DND-41 (cell line): Measurements from ENCODE around the gene MED12L.

Experiments used
- ATAC-seq: fragments of 200-7000 bp; cut with Tn5 transposase; 3 replicates; pipeline ENCODE4 v1.9.1; 2021; ENCODE audit warnings: low read depth; ENCODE audit not compliant: insufficient read depth
- DNase-seq: peaks from one replicate; pipeline ENCODE4 v3.0.0-alpha.2; 2020
- H2AFZ ChIP-seq: 2 replicates; pipeline ENCODE4 v1.6.0; 2012; ENCODE audit warnings: low read depth, low read length
- H3K27ac ChIP-seq: 2 replicates; pipeline ENCODE4 v1.5.1; 2012; ENCODE audit warnings: low read length, inconsistent platforms
- H3K27me3 ChIP-seq: fragments of 200-600 bp; sonication (generic); 2 replicates; pipeline ENCODE4 v1.6.0; 2012; ENCODE audit warnings: low read length, mild to moderate bottlenecking, inconsistent platforms; ENCODE audit not compliant: insufficient read depth, poor library complexity
- H3K36me3 ChIP-seq: 2 replicates; pipeline ENCODE4 v1.5.1; 2012; ENCODE audit warnings: low read length, inconsistent platforms; ENCODE audit not compliant: insufficient read depth
- H3K4me1 ChIP-seq: 2 replicates; pipeline ENCODE4 v1.5.1; 2012; ENCODE audit warnings: mild to moderate bottlenecking, low read length; ENCODE audit not compliant: insufficient read depth
- H3K4me2 ChIP-seq: 2 replicates; pipeline ENCODE4 v1.6.0; 2012; ENCODE audit warnings: mild to moderate bottlenecking, moderate library complexity, low read length, inconsistent platforms; ENCODE audit not compliant: insufficient read depth
- H3K4me3 ChIP-seq, 2 experiments: fragments of 200-600 bp in 1 of 2; shearing (Covaris generic) in 1 of 2; 2 replicates each; pipeline ENCODE4 v1.5.1; 2012 to 2016; ENCODE audit warnings: inconsistent platforms in 2 of 2, low read length in 2 of 2, mild to moderate bottlenecking in 2 of 2, low read depth in 1 of 2, moderate library complexity in 1 of 2
- H3K79me2 ChIP-seq: 2 replicates; pipeline ENCODE4 v1.6.0; 2012; ENCODE audit warnings: low read length, inconsistent platforms; ENCODE audit not compliant: insufficient read depth
- H3K9ac ChIP-seq: 2 replicates; pipeline ENCODE4 v1.6.0; 2012; ENCODE audit warnings: low read depth, mild to moderate bottlenecking, inconsistent platforms, low read length, moderate library complexity
- H3K9me3 ChIP-seq: 2 replicates; pipeline ENCODE4 v1.5.1; 2012; ENCODE audit warnings: low read length, moderate library complexity, mild to moderate bottlenecking, inconsistent platforms; ENCODE audit not compliant: insufficient read depth, severe bottlenecking
- H4K20me1 ChIP-seq: 2 replicates; pipeline ENCODE4 v1.6.0; 2012; ENCODE audit warnings: low read length; ENCODE audit not compliant: insufficient read depth
- EZH2 ChIP-seq: IDR thresholded peaks from 3 replicates; pipeline ENCODE4 v1.6.1; 2012; ENCODE audit warnings: borderline replicate concordance, low read depth, mild to moderate bottlenecking, moderate library complexity, low read length, inconsistent platforms; ENCODE audit not compliant: severe bottlenecking
- TF ChIP-seq, protein P1 (sequence below): IDR thresholded peaks from 2 replicates; pipeline ENCODE4 v1.5.1; 2012; ENCODE audit warnings: borderline replicate concordance, low read length, moderate library complexity, mild to moderate bottlenecking; ENCODE audit not compliant: poor library complexity, severe bottlenecking; ENCODE audit errors: extremely low read depth

Gene MED12L

GRCh38 chr3:151480492-151480891, 395.0 kb downstream of the MED12L start:
- H3K4me1 ChIP-seq = no peaks in the 10 kb centered on the region
- no peak overlapping the region for H3K27ac ChIP-seq
- no peak overlapping the region for H2AFZ ChIP-seq
- no peak overlapping the region for H3K9ac ChIP-seq
- no peak overlapping the region for H3K4me2 ChIP-seq
- no peaks in the 10 kb centered on the region for H3K79me2 ChIP-seq
- no peak for ATAC-seq
- TF ChIP-seq, protein P1, sequence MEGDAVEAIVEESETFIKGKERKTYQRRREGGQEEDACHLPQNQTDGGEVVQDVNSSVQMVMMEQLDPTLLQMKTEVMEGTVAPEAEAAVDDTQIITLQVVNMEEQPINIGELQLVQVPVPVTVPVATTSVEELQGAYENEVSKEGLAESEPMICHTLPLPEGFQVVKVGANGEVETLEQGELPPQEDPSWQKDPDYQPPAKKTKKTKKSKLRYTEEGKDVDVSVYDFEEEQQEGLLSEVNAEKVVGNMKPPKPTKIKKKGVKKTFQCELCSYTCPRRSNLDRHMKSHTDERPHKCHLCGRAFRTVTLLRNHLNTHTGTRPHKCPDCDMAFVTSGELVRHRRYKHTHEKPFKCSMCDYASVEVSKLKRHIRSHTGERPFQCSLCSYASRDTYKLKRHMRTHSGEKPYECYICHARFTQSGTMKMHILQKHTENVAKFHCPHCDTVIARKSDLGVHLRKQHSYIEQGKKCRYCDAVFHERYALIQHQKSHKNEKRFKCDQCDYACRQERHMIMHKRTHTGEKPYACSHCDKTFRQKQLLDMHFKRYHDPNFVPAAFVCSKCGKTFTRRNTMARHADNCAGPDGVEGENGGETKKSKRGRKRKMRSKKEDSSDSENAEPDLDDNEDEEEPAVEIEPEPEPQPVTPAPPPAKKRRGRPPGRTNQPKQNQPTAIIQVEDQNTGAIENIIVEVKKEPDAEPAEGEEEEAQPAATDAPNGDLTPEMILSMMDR = no peak
- no peak for TF ChIP-seq EZH2
- H3K27me3 ChIP-seq = no peaks in the 10 kb centered on the region
- no peak for DNase-seq
- no peaks in the 10 kb centered on the region for H3K36me3 ChIP-seq
- H3K4me3 ChIP-seq = no peak overlapping the region
- no peaks in the 10 kb centered on the region for H3K9me3 ChIP-seq
- H4K20me1 ChIP-seq = no peaks in the 10 kb centered on the region

DNA sequence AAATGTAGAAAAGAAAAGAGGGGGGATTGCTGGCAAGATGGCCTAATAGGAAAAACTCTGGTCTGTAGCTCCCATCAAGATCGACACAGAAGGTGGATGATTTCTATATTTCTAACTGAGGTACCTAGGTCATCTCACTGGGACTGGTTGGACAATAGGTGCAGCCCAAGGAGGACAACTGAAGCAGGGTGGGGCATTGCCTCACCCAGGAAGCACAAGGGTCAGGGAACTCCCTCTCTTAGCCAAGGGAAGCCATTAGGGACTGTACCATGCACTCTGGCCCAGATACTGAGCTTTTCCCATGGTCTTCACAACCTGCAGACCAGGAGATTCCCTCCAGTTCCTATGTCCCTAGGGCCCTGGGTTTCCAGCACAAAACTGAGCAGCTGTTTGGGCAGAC, 398.0 kb downstream of the MED12L start:
- TF ChIP-seq EZH2 = no peak
- TF ChIP-seq, protein P1 = no peak
- no peaks in the 10 kb centered on the region for H3K27me3 ChIP-seq
- no peaks in the 10 kb centered on the region for H3K4me1 ChIP-seq
- ATAC-seq (no peak), DNase-seq (no peak)
- no peaks in the 10 kb centered on the region for H3K36me3 ChIP-seq
- no peak overlapping the region for H2AFZ ChIP-seq
- no peak overlapping the region for H3K4me3 ChIP-seq
- H3K79me2 ChIP-seq = no peaks in the 10 kb centered on the region
- no peaks in the 10 kb centered on the region for H3K9me3 ChIP-seq
- no peak overlapping the region for H3K27ac ChIP-seq
- no peak overlapping the region for H3K4me2 ChIP-seq
- H3K9ac ChIP-seq = no peak overlapping the region
- H4K20me1 ChIP-seq = no peaks in the 10 kb centered on the region

GRCh38 chr3:151483961-151484520, 398.6 kb downstream of the MED12L start:
- DNase-seq = no peak

More at GRCh38 chr3:151483961-151484520, 398.6 kb downstream of the MED12L start:
- no peak overlapping the region for H3K27ac ChIP-seq
- H2AFZ ChIP-seq = no peak overlapping the region
- ATAC-seq = no peak
- no peaks in the 10 kb centered on the region for H4K20me1 ChIP-seq
- no peaks in the 10 kb centered on the region for H3K27me3 ChIP-seq
- TF ChIP-seq EZH2 = no peak
- TF ChIP-seq, protein P1 = no peak
- no peaks in the 10 kb centered on the region for H3K79me2 ChIP-seq
- H3K4me2 ChIP-seq = no peak overlapping the region
- H3K4me3 ChIP-seq = no peak overlapping the region
- H3K4me1 ChIP-seq = no peaks in the 10 kb centered on the region
- H3K36me3 ChIP-seq = no peaks in the 10 kb centered on the region
- no peaks in the 10 kb centered on the region for H3K9me3 ChIP-seq
- no peak overlapping the region for H3K9ac ChIP-seq
